HEK293 (cell line): ENCODE measurements around the gene PDF.

Source experiments
- CTCF ChIA-PET: fragments of 350-600 bp; formaldehyde crosslinking; extraction: SDS; loops from one replicate; lab custom pipeline; 2021; ENCODE audit warnings: antibody characterized with exemption; lab: Yijun Ruan, JAX
- POLR2A ChIA-PET: fragments of 300-600 bp; formaldehyde crosslinking; extraction: SDS; loops from one replicate; lab custom pipeline; 2020; ENCODE audit warnings: antibody characterized with exemption, inconsistent platforms; lab: Yijun Ruan, JAX
- H3K27ac ChIP-seq: fragments of 200-500 bp; sonication (Bioruptor generic); 2 replicates; pipeline ENCODE4 v1.5.1; 2014; ENCODE audit warnings: low read depth, low read length, control low read depth, inconsistent platforms; ENCODE audit errors: extremely low read depth
- H3K36me3 ChIP-seq, 2 experiments: fragments of 200-500 bp in 1 of 2; sonication (Bioruptor generic) in 1 of 2; 1 replicate in 1 of 2; 2 replicates in 1 of 2; pipeline ENCODE4 v1.5.1; 2014 to 2017; ENCODE audit warnings: inconsistent platforms in 2 of 2, low read length in 2 of 2; ENCODE audit not compliant: control insufficient read depth in 2 of 2, insufficient read depth in 1 of 2
- H3K4me1 ChIP-seq: fragments of 200-500 bp; sonication (Bioruptor generic); 2 replicates; pipeline ENCODE4 v1.5.1; 2014; ENCODE audit warnings: mild to moderate bottlenecking, low read length, inconsistent platforms; ENCODE audit not compliant: control insufficient read depth, insufficient read depth
- H3K4me3 ChIP-seq: 2 replicates; pipeline ENCODE4 v1.5.1; 2011; ENCODE audit warnings: low read depth, mild to moderate bottlenecking, control low read depth, low read length, moderate library complexity
- H3K9me3 ChIP-seq: fragments of 200-500 bp; sonication (Bioruptor generic); 2 replicates; pipeline ENCODE4 v1.5.1; 2014; ENCODE audit warnings: low read depth, low read length, inconsistent platforms; ENCODE audit not compliant: control insufficient read depth, insufficient read depth
- GLI2 ChIP-seq: fragments of 450-650 bp; formaldehyde crosslinking; IDR thresholded peaks from 2 replicates; pipeline ENCODE4; 2017; ENCODE audit warnings: missing biosample characterization, missing genetic modification characterization, low read depth, borderline replicate concordance
- GLIS1 ChIP-seq: fragments of 450-650 bp; formaldehyde crosslinking; IDR thresholded peaks from 2 replicates; pipeline ENCODE4 v1.5.1; 2016; ENCODE audit warnings: missing biosample characterization, missing genetic modification characterization
- HOXD13 ChIP-seq: sonication (generic); formaldehyde crosslinking; IDR thresholded peaks from 2 replicates; pipeline ENCODE4 v1.8.0; 2022; ENCODE audit warnings: missing genetic modification reagents, borderline replicate concordance
- SP7 ChIP-seq: fragments of 450-650 bp; formaldehyde crosslinking; IDR thresholded peaks from 2 replicates; pipeline ENCODE4 v1.5.1; 2016; ENCODE audit warnings: missing biosample characterization, missing genetic modification characterization
- ZFP37 ChIP-seq: fragments of 450-650 bp; formaldehyde crosslinking; IDR thresholded peaks from 2 replicates; pipeline ENCODE4 v1.5.1; 2016; ENCODE audit warnings: missing biosample characterization, missing genetic modification characterization
- ZIC2 ChIP-seq: fragments of 450-650 bp; formaldehyde crosslinking; IDR thresholded peaks from 2 replicates; pipeline ENCODE4 v1.5.1; 2016; ENCODE audit warnings: missing biosample characterization, missing genetic modification characterization
- ZNF24 ChIP-seq: fragments of 450-650 bp; formaldehyde crosslinking; IDR thresholded peaks from 2 replicates; pipeline ENCODE4 v1.5.1; 2016; ENCODE audit warnings: missing biosample characterization, missing genetic modification characterization
- ZNF335 ChIP-seq: fragments of 450-650 bp; formaldehyde crosslinking; conservative IDR thresholded peaks from 2 replicates; pipeline ENCODE4 v1.5.1; 2016; ENCODE audit warnings: missing biosample characterization, missing genetic modification characterization
- ZNF548 ChIP-seq: fragments of 450-650 bp; formaldehyde crosslinking; IDR thresholded peaks from 2 replicates; pipeline ENCODE4 v1.5.1; 2016; ENCODE audit warnings: missing biosample characterization, missing genetic modification characterization
- ZNF600 ChIP-seq: fragments of 450-650 bp; formaldehyde crosslinking; IDR thresholded peaks from 2 replicates; pipeline ENCODE4 v1.5.1; 2016; ENCODE audit warnings: missing biosample characterization, missing genetic modification characterization
- ZNF660 ChIP-seq: fragments of 450-650 bp; IDR thresholded peaks from 2 replicates; pipeline ENCODE4 v1.5.1; 2018; ENCODE audit warnings: missing biosample characterization, mild to moderate bottlenecking, missing genetic modification characterization
- ZNF777 ChIP-seq: fragments of 450-650 bp; formaldehyde crosslinking; IDR thresholded peaks from 2 replicates; pipeline ENCODE4 v1.5.1; 2017; ENCODE audit warnings: missing biosample characterization, missing genetic modification characterization, borderline replicate concordance
- ZNF791 ChIP-seq: fragments of 450-650 bp; formaldehyde crosslinking; IDR thresholded peaks from 2 replicates; pipeline ENCODE4 v1.5.1; 2016; ENCODE audit warnings: missing biosample characterization, missing genetic modification characterization
- TF ChIP-seq, protein P1 (sequence below): fragments of 450-650 bp; formaldehyde crosslinking; IDR thresholded peaks from 2 replicates; pipeline ENCODE4 v1.5.1; 2016; ENCODE audit warnings: missing biosample characterization, missing genetic modification characterization, low read depth
- TF ChIP-seq, protein P2 (sequence below): fragments of 450-650 bp; formaldehyde crosslinking; IDR thresholded peaks from 2 replicates; pipeline ENCODE4 v1.5.1; 2016; ENCODE audit warnings: missing biosample characterization, missing genetic modification characterization, borderline replicate concordance
- TF ChIP-seq, protein P3 (sequence below): fragments of 450-650 bp; formaldehyde crosslinking; IDR thresholded peaks from 2 replicates; pipeline ENCODE4; 2016; ENCODE audit warnings: missing biosample characterization, missing genetic modification characterization

PDF gene

DNA sequence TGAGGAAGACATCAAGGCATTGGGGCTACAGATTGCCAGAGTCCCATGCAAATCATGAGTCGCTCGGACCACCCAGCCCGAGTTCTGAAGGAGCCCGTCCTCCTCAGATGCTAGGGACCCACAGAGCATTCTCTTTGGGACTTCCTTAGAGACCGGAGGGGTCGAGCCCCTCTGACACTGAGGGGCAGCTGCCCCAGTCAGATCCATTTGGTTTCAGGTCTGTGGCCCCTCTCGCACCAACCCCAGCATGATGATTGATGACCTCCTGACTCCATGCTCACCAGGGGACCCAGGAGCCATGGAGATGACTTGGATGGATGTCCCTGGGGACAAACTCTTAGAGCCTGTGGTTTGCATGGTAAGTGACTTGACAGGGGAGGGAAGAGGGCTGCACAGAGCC, 8.0 kb downstream of the PDF start:
- Histone ChIP-seq H3K27ac (no peak overlapping the region), H3K9me3 (no peaks in the 10 kb centered on the region), H3K36me3 (peaks cover 13 to 91% of the 10 kb centered on the region in 2 experiments; a peak in 2 of 3 replicates), H3K4me3 (no peak overlapping the region), H3K4me1 (peaks cover 4% of the 10 kb centered on the region; the same call in 1 of the 2 replicates)
- TF ChIP-seq ZNF24 (tag by site-specific recombination) (no peak), SP7 (tag by site-specific recombination) (peak; percentile 50), GLIS1 (peak; percentile 30; the same call in 1 of the 2 replicates), ZIC2 (peak; percentile 30; the same call in 1 of the 2 replicates), ZFP37 (no peak), ZNF777 (tag by site-specific recombination) (no peak)
- TF ChIP-seq, protein P1, sequence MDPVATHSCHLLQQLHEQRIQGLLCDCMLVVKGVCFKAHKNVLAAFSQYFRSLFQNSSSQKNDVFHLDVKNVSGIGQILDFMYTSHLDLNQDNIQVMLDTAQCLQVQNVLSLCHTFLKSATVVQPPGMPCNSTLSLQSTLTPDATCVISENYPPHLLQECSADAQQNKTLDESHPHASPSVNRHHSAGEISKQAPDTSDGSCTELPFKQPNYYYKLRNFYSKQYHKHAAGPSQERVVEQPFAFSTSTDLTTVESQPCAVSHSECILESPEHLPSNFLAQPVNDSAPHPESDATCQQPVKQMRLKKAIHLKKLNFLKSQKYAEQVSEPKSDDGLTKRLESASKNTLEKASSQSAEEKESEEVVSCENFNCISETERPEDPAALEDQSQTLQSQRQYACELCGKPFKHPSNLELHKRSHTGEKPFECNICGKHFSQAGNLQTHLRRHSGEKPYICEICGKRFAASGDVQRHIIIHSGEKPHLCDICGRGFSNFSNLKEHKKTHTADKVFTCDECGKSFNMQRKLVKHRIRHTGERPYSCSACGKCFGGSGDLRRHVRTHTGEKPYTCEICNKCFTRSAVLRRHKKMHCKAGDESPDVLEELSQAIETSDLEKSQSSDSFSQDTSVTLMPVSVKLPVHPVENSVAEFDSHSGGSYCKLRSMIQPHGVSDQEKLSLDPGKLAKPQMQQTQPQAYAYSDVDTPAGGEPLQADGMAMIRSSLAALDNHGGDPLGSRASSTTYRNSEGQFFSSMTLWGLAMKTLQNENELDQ, result no peak
- ChIA-PET POLR2A (no interaction called here), CTCF (no interaction called here)

DNA sequence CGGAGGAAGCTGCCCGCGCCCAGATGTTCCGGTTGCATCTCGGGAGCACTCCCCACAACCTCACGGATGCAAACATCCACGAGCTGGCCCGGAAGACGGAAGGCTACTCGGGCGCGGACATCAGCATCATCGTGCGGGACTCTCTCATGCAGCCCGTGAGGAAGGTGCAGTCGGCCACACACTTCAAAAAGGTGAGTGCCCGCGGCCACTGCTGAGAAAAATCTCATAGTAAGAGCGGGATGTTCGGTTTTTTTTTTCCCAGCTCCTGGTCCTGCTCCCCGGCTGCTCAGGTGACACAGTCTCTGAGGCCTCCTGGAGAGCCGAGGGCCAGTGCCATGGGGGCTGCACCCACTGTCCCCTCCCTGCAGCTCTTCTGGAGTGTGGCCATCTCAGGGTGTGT, 9.3 kb downstream of the PDF start:
- POLR2A ChIA-PET, result no interaction called here
- no peak for TF ChIP-seq HOXD13 (CRISPR knock-in tag)
- no peak for TF ChIP-seq GLI2
- no peak for TF ChIP-seq ZNF660 (tag by site-specific recombination)
- TF ChIP-seq, protein P2, sequence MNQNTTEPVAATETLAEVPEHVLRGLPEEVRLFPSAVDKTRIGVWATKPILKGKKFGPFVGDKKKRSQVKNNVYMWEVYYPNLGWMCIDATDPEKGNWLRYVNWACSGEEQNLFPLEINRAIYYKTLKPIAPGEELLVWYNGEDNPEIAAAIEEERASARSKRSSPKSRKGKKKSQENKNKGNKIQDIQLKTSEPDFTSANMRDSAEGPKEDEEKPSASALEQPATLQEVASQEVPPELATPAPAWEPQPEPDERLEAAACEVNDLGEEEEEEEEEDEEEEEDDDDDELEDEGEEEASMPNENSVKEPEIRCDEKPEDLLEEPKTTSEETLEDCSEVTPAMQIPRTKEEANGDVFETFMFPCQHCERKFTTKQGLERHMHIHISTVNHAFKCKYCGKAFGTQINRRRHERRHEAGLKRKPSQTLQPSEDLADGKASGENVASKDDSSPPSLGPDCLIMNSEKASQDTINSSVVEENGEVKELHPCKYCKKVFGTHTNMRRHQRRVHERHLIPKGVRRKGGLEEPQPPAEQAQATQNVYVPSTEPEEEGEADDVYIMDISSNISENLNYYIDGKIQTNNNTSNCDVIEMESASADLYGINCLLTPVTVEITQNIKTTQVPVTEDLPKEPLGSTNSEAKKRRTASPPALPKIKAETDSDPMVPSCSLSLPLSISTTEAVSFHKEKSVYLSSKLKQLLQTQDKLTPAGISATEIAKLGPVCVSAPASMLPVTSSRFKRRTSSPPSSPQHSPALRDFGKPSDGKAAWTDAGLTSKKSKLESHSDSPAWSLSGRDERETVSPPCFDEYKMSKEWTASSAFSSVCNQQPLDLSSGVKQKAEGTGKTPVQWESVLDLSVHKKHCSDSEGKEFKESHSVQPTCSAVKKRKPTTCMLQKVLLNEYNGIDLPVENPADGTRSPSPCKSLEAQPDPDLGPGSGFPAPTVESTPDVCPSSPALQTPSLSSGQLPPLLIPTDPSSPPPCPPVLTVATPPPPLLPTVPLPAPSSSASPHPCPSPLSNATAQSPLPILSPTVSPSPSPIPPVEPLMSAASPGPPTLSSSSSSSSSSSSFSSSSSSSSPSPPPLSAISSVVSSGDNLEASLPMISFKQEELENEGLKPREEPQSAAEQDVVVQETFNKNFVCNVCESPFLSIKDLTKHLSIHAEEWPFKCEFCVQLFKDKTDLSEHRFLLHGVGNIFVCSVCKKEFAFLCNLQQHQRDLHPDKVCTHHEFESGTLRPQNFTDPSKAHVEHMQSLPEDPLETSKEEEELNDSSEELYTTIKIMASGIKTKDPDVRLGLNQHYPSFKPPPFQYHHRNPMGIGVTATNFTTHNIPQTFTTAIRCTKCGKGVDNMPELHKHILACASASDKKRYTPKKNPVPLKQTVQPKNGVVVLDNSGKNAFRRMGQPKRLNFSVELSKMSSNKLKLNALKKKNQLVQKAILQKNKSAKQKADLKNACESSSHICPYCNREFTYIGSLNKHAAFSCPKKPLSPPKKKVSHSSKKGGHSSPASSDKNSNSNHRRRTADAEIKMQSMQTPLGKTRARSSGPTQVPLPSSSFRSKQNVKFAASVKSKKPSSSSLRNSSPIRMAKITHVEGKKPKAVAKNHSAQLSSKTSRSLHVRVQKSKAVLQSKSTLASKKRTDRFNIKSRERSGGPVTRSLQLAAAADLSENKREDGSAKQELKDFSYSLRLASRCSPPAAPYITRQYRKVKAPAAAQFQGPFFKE, result no peak
- TF ChIP-seq, all 188 proteins: peak for 0
- no peak overlapping the region; the same call in 1 of the 2 replicates for H3K27ac ChIP-seq

DNA sequence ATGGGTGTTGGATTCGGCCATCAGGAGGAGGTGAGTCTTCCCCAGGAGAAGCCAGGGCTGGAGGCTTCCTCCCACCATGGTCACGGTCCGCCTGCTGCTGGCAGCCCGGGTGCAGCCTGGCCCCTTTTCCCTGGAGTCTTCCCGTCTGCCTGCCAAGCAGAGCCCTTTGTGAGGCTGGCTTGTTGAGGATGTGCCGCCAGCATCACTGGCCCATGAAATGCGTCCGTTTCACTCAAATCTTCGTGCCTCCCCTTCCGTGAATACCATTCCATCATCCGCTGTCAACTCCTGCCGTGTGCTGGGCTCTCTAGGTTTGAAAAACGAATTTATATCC, 9.7 kb downstream of the PDF start:
- no peak for TF ChIP-seq ZNF548 (tag by site-specific recombination)
- no peak for TF ChIP-seq ZNF335 (tag by site-specific recombination)
- TF ChIP-seq, protein P3, sequence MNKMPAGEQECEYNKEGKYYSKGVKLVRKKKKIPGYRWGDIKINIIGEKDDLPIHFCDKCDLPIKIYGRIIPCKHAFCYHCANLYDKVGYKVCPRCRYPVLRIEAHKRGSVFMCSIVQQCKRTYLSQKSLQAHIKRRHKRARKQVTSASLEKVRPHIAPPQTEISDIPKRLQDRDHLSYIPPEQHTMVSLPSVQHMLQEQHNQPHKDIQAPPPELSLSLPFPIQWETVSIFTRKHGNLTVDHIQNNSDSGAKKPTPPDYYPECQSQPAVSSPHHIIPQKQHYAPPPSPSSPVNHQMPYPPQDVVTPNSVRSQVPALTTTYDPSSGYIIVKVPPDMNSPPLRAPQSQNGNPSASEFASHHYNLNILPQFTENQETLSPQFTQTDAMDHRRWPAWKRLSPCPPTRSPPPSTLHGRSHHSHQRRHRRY (tag by site-specific recombination), result no peak
- TF ChIP-seq ZNF600 (tag by site-specific recombination), result 0 out of 2 replicates have a peak, but pooled peaks have one; percentile 22
- no peak for TF ChIP-seq ZNF791
- Histone ChIP-seq H3K4me3 (no peak overlapping the region), H3K36me3 (peaks cover 13 to 93% of the 10 kb centered on the region in 2 experiments; a peak in 2 of 3 replicates), H3K4me1 (peaks cover 4% of the 10 kb centered on the region; the same call in 1 of the 2 replicates), H3K9me3 (no peaks in the 10 kb centered on the region), H3K27ac (no peak overlapping the region)
- POLR2A ChIA-PET, result interaction anchor here (0.5 kb wide), 1 partner anchor 38 kb away, joined by 4 read pairs; no protein-coding TSS in a partner anchor
- CTCF ChIA-PET, result no interaction called here

More for the DNA sequence above, 9.3 kb downstream of the PDF start:
- Histone ChIP-seq H3K9me3 (no peaks in the 10 kb centered on the region), H3K36me3 (peaks cover 13 to 93% of the 10 kb centered on the region in 2 experiments; a peak in 2 of 3 replicates), H3K4me3 (no peak overlapping the region), H3K4me1 (peaks cover 4% of the 10 kb centered on the region; the same call in 1 of the 2 replicates)
- CTCF ChIA-PET, result no interaction called here
